Activated effector memory CD4-positive, alpha-beta T cell treated with anti-CD3 and anti-CD28 coated beads, Interleukin-2, amount 50 U/mL, for 16 hours (primary cell): ENCODE results near the gene PER2.
A peak's percentile ranks its signal among the peaks of the same experiment; 100 is the strongest.

ENCODE experiments used
- DNase-seq: peaks from one replicate; pipeline ENCODE4 v3.0.0-alpha.2; 2020

Gene PER2

GRCh38 chr2:238306672-238306998 is 18.2 kb upstream of the PER2 start:
- DNase-seq: no peak

- DNase-seq: peak; percentile 39
These were observed 17.7 kb upstream of the PER2 start for GRCh38 chr2:238305965-238306671.

DNA sequence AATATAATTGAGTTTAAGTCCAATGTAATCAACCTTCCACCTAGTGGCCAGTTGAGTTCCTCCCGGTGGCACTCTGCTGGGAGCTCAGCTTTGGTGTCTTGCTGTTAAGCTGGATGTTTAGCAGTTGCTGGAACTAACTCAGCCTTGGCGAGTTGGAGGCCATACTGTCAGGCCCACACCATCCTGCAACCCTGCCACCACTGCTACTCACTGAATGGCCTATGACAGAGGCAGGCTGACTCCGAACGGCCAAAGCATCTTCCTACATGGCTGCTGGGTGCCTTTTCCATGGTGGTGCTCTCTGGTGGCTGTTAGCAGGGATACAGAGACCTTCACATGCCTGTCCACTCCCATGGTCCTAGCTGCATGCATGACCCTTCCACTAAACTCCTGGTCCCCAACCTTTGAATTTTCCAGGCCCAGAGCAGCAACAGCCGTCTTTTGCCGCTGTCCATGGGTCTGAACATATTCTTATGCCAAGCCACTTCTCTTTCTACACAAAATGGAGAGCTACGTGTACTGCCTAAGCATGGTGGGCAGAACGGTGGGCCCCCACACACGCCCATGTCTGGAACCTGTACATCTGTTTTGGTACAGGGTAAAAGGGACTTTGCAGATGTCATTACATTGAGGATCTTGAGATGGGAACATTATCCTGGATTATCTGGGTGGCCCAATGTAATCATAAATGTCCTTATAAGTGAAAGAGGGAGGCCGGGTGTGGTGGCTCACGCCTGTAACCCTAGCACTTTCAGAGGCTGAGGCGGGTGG is 16.9 kb upstream of the PER2 start:
- peak; percentile 59 for DNase-seq

GRCh38 chr2:238304116-238304515 is 15.7 kb upstream of the PER2 start:
- peak; percentile 24 for DNase-seq

DNA sequence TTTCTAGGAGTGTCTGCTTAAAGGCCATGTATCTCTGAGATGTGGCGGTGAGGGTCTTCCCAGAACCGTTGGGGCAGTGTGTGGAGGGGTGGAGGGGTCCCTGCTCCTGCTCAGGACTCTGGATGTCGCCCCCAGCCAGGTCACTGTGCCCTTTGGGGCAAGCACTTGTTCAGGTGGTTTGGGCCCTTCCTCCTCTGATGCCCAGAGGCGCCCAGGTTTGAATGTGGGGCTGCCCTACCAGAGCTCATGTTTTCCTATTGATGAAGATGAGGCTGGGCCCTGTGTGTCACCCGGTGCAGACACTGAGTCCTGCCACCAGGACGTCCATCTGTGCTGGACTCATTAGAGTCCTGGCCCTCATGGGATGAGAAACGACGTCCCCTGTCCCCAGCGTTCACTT is 14.3 kb upstream of the PER2 start:
- no peak for DNase-seq

GRCh38 chr2:238302087-238302486 is 13.7 kb upstream of the PER2 start:
- DNase-seq: no peak

DNA sequence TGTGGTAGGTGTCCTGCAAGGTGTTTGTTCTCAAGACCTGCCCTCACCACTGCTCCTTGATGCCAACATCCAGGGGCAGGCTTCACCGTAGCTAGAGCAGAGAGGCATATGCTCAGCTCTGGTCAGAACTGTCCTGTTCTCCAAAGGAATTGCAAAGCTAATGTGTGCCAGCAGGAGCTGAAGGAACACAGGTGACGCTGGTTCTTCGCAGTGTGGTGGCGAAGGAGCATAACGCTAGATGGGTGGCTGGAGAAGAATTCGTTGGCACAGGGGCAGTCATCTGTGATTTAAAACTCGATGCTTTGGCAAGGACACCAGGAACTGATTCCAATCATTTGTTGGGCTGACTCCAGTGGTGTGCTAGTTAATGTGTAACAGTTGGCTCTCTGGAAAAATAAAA is 11.4 kb upstream of the PER2 start:
- DNase-seq: no peak

DNA sequence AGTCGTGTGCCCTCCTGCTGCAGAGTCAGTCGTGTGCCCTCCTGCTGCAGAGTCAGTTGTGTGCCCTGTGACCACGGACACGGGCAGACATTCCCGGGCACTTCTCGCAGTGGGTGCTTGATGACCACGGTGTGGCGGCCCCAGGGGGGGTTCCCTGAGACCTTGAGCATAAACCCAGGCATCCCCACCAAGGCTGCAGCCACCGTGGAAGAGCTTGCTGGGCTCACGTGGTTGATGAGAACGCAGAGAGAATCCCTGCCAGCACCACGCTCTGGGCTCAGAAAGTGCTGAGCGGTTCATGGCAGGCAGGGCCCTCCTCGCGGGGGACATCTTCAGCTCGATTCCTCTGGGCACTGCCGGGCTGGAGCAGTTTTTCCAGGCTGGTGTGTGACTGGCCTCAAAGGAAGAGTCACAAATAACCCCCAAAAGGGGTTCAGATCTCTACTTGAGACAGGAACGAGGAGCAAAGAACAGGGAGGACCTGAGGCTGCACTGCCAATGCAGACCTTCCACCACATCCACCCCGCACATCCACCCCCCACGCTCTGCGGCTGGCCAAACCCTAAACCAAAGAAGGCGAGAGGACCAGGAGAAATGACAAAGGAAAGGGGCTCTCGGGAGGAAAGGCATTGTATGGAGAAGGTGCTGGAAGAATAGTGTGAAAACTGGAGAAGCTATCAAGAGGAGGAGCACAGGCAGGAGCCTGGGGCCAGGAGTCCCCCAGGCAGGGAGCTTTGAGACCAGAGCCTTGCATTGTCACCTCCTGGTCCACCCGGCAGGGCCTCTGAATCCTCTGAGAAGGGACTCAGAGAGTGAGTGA is 8.4 kb upstream of the PER2 start:
- no peak for DNase-seq

DNA sequence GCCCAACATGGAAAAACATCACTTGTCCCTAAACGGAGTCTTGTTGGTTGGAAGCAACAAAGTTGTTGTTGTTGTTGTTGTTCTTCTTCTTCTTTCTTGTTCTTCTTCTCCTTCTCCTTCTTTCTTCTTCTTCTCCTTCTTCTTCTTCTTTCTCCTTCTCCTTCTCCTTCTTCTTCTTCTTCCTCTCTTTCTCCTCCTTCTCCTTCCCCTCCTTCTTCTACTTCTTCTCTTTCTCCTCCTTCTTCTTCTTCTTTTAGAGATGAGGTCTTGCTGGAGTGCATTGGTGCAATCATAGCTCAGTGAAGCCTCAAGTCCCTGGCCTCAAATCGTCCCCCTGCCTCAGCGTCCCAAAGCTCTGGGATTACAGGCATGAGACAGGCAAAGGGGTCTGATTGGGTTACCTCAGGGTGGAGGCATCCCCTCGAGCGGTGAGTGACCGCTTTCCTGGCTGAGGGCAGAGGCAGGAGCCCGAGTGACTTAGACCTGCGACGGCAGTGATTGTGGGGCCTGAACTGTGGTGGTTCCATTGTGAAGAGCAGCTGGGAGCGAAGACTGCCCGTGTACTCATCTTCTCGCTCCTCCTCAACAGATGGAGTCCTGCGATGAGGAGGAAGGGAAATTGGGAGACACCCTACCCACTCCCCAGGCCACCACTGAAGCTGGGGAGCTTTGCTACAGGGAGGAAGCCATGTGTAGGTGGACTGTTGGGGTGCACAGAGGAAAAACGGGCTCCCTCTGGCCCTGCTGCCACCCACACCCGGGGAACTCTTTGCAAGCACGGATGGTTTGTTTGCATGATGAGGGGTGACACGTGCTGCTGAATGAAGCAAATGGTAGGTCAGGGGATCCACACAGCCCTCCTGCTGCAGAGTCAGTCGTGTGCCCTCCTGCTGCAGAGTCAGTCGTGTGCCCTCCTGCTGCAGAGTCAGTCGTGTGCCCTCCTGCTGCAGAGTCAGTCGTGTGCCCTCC is 7.0 kb upstream of the PER2 start:
- no peak for DNase-seq

- no peak for DNase-seq
These were observed 6.2 kb upstream of the PER2 start for GRCh38 chr2:238294393-238295143.

- DNase-seq: no peak
These were observed 5.6 kb upstream of the PER2 start for GRCh38 chr2:238294046-238294392.

- no peak for DNase-seq
These were observed 3.3 kb upstream of the PER2 start for GRCh38 chr2:238291550-238292281.

DNA sequence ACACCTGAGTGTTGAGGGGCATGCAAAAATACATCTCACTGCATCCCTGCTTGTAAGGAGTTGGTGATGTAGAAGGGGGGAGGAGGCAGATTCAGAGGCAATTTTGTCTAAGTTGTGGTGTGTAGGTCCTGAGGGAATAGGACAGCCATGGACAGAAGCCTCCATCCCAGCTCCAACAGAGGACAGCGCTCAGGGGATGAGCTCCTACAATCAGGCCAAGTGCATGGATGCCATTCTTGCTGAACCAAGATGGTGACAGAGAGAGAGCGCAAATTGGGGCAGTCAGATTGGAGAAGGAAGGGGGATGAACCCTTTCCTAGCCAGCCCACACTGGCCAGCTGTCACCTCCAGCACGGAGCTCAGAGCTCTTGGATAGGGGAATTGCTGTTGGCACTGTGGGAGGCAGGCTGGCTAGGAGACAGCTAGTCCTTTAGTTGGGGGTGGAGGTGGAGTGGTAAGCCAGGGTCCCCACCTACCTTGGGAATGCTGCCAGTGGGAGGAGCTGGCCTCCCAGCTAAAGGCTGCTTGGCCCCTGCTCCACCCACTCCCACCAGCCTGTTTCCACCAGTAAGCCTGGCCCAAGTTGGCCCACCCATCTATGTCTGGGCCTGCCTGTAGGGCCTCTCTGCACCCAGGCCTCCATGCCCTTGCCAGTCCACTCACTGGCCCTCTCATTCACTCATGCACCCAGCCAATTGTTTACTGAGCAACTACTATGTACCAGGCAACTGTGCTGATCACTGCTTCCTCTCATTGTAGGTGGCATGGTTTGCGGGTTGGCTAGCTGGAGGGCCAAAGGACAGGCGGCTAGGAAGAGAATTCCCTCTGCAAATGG is 2.5 kb upstream of the PER2 start:
- no peak for DNase-seq

- no peak for DNase-seq
These were observed 1.7 kb upstream of the PER2 start for GRCh38 chr2:238290091-238290509.

- DNase-seq: no peak
These were observed 1.2 kb upstream of the PER2 start for GRCh38 chr2:238289574-238289973.

GRCh38 chr2:238288650-238289573 is 502 bp upstream of the PER2 start:
- peak; percentile 98 for DNase-seq

DNA sequence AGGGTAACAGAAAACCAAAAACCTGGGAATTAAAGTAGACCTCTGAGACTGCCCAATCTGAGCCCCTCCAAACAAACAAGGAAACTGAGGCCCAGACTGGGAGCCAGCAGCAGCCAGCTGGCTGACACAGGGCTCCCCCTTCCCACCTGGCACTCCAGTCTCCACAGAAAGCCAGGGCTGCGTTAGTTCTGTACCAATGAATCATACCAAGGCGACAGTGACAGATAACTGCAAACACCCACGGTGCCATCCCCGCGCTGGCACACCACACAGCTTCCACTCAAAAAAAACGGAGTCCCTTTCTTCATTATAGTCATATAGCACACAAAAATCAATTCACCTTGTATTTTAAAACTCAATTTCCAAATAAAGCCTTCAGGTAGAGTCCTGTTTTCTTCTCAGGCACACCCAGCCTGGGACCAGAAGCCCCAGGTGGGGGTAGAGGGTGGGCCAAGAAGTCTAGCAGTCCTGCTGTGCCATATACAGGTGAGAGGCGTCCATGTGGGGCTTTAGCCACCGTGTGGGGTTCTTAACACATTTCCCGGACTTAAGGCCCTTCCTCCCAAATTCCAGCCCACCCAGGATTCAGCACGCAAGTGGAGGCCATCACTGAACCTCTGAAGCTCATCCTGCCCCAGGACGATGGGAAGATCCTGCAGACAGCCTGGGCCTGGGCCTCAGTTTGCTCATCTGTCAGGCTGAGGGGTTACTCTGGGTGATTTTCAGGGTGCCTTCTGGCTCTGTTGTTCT is 1.2 kb downstream of the PER2 start:
- peak; percentile 75 for DNase-seq

GRCh38 chr2:238286551-238286950 is 1.9 kb downstream of the PER2 start:
- DNase-seq: no peak
